GM23248 (cell line): Measurements from ENCODE around the gene THADA. TPM values are rescaled to one million over a fixed set of nuclear protein-coding genes. Genes with fewer than 3 reads are reported as not detected.

Source experiments
- DNase-seq: peaks from one replicate; pipeline ENCODE4 v3.0.0-alpha.2; 2015
- H2AFZ ChIP-seq: fragments of 200-600 bp; sonication (generic); 2 replicates; pipeline ENCODE4 v1.6.1; 2016; ENCODE audit warnings: antibody characterized with exemption
- H3F3A ChIP-seq: fragments of 200-600 bp; sonication (generic); 2 replicates; pipeline ENCODE4 v1.6.1; 2016; ENCODE audit warnings: mild to moderate bottlenecking, antibody characterized with exemption, mixed run types; ENCODE audit not compliant: insufficient read depth
- H3K27ac ChIP-seq: fragments of 200-600 bp; sonication (generic); 2 replicates; pipeline ENCODE4 v1.5.1; 2016; ENCODE audit warnings: mild to moderate bottlenecking
- H3K27me3 ChIP-seq: fragments of 200-600 bp; sonication (generic); replicated peaks from 2 replicates; pipeline ENCODE4 v1.6.1; 2016; ENCODE audit warnings: mild to moderate bottlenecking; ENCODE audit not compliant: insufficient read depth
- H3K36me3 ChIP-seq: fragments of 200-600 bp; sonication (generic); 2 replicates; pipeline ENCODE4 v1.6.1; 2016; ENCODE audit warnings: low read depth, mild to moderate bottlenecking
- H3K4me1 ChIP-seq: fragments of 200-600 bp; sonication (generic); 2 replicates; pipeline ENCODE4 v1.6.1; 2016; ENCODE audit warnings: mild to moderate bottlenecking; ENCODE audit not compliant: insufficient read depth
- H3K4me2 ChIP-seq: fragments of 200-600 bp; sonication (generic); one replicate; pipeline ENCODE4 v1.6.1; 2016; ENCODE audit warnings: mild to moderate bottlenecking; ENCODE audit not compliant: unreplicated experiment
- H3K4me3 ChIP-seq: fragments of 200-600 bp; sonication (generic); 2 replicates; pipeline ENCODE4 v1.5.1; 2016; ENCODE audit warnings: mild to moderate bottlenecking
- H3K79me2 ChIP-seq: fragments of 200-600 bp; sonication (generic); 2 replicates; pipeline ENCODE4 v1.6.1; 2016; ENCODE audit warnings: mild to moderate bottlenecking; ENCODE audit not compliant: insufficient read depth
- H3K9ac ChIP-seq: fragments of 200-600 bp; sonication (generic); 2 replicates; pipeline ENCODE4 v1.6.1; 2016; ENCODE audit warnings: mild to moderate bottlenecking
- H3K9me2 ChIP-seq: fragments of 200-600 bp; sonication (generic); 2 replicates; pipeline ENCODE4 v1.6.1; 2016; ENCODE audit warnings: mixed run types, mild to moderate bottlenecking, moderate library complexity; ENCODE audit not compliant: insufficient read depth
- H3K9me3 ChIP-seq: fragments of 200-600 bp; sonication (generic); one replicate; pipeline ENCODE4 v1.6.1; 2017; ENCODE audit warnings: low read depth
- H4K20me1 ChIP-seq: fragments of 200-600 bp; sonication (generic); 2 replicates; pipeline ENCODE4 v1.6.0; 2016; ENCODE audit not compliant: insufficient read depth
- EZH2 ChIP-seq: fragments of 200-600 bp; sonication (generic); IDR thresholded peaks from 2 replicates; pipeline ENCODE4 v1.6.1; 2018; ENCODE audit warnings: antibody characterized with exemption, mild to moderate bottlenecking; ENCODE audit not compliant: insufficient read depth, poor library complexity, severe bottlenecking
- EZH2phosphoT487 ChIP-seq: fragments of 200-600 bp; sonication (generic); IDR thresholded peaks from 2 replicates; pipeline ENCODE4 v1.6.1; 2018; ENCODE audit warnings: antibody characterized with exemption, moderate library complexity, mild to moderate bottlenecking, low read depth; ENCODE audit not compliant: insufficient read depth
- WGBS, 2 experiments: methylation state at CpG; one replicate each; pipeline ENCODE4 v1.1.6; 2015 to 2017; ENCODE audit warnings: low lambda C conversion rate in 2 of 2, low coverage in 1 of 2; ENCODE audit errors: missing lambda C conversion rate in 2 of 2; 5-methylcytosine and 5-hydroxymethylcytosine counted together
- in situ Hi-C: fragments of 300-500 bp; cut with MboI; formaldehyde crosslinking; loops from 2 replicates; pipeline ENCODE4 v1.15.0; 2020
- polyA plus RNA-seq: library from polyadenylated mRNA; unstranded; fragments of >200 nt; fragmentation: Nextera tagmentation; extraction: Ambion mirVana; gene quantifications from 2 replicates; pipeline ENCODE4 v1.2.1, GENCODE V29; 2016
- total RNA-seq: library from RNA; depleted of rRNA; stranded (reverse); fragments of >200 nt; shearing (Covaris generic); gene quantifications from 2 replicates; pipeline ENCODE4 v1.2.3, GENCODE V29; 2014

THADA gene
- total and polyA plus RNA-seq, 2 experiments from 2014 or later, result 14.1 to 15.8 TPM

DNA sequence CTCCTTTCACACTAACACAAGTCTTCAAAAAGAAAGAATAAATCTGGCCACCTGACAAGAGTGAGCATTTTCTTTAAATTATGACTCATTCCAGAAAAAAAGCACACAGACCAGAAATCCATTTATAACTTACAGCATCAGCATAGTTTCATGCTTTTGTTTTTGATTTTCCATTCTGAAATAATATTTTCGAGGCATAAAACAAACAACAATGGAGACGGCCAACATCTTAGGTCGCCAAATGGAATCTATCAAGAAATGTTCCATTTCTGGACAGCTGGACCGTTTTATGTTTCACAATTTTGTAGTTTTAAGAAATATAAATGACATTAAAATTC, 204.0 kb downstream of the THADA start:
- Histone ChIP-seq H3K27me3 (no peaks in the 10 kb centered on the region), H3K9me3 (no peaks in the 10 kb centered on the region), H3K9ac (no peak overlapping the region), H4K20me1 (no peaks in the 10 kb centered on the region), H3K79me2 (no peaks in the 10 kb centered on the region), H3K9me2 (no peaks in the 10 kb centered on the region), H3K4me1 (peaks cover 10% of the 10 kb centered on the region), H3F3A (no peaks in the 10 kb centered on the region), H3K4me2 (peak overlapping the region; percentile 64), H3K36me3 (no peaks in the 10 kb centered on the region; the same call in 1 of the 2 replicates), H2AFZ (no peak overlapping the region), H3K27ac (no peak overlapping the region), H3K4me3 (no peak overlapping the region)
- DNase-seq, result peak; percentile 56
- 7 to 10% methylated on average over 4 of the region's 4 CpGs for WGBS, 2 experiments
- TF ChIP-seq EZH2phosphoT487, result no peak
- no peak for TF ChIP-seq EZH2
- in situ Hi-C loops, result no loop called here

DNA sequence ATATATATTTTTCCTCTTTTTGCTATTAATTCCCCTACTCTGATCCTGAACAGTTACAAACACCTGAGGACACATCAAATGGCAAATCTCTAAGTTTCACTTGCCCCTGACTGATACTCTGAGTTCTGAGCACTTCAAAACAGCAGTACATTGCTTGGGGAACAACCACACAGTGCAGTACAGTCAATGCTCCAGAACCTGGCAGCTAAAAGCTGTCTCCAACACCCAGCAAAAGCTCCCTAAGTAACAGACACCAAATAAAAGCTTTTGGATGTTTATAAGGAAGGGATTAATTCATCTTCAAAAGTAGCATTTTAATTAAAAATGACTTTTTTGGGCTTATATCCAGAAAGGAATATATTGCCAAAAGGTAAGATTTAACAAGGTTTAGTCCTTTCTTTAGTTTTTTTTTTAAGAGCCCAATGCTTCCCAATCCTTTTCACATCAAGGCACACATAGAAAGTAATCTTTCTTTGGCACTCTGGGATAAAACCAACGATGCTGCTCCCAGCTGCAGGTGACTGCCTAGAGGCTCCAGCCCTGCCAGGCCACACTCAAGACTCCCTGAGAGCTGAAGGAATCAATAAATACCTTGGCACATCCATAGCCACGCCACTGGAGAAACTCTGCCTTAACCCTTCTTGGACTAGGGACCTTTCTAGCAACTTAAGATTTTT, 204.5 kb downstream of the THADA start:
- Histone ChIP-seq H3K9me2 (no peaks in the 10 kb centered on the region), H3K27me3 (no peaks in the 10 kb centered on the region), H3K79me2 (no peaks in the 10 kb centered on the region), H3F3A (no peaks in the 10 kb centered on the region), H3K4me1 (peaks cover 10% of the 10 kb centered on the region), H3K9ac (no peak overlapping the region), H4K20me1 (no peaks in the 10 kb centered on the region), H3K4me3 (no peak overlapping the region), H3K36me3 (no peaks in the 10 kb centered on the region; the same call in 1 of the 2 replicates), H2AFZ (no peak overlapping the region), H3K27ac (no peak overlapping the region), H3K9me3 (no peaks in the 10 kb centered on the region), H3K4me2 (peak overlapping the region; percentile 64)
- in situ Hi-C loops, result no loop called here
- DNase-seq, result no peak
- WGBS, 2 experiments, result 14 to 30% methylated on average over 2 of the region's 2 CpGs
- TF ChIP-seq EZH2phosphoT487 (no peak), EZH2 (no peak)

GRCh38 chr2:43389581-43390466, 206.0 kb downstream of the THADA start:
- Histone ChIP-seq H3K27ac (no peak overlapping the region), H3K4me1 (peaks cover 10% of the 10 kb centered on the region), H3F3A (no peaks in the 10 kb centered on the region), H3K9me2 (no peaks in the 10 kb centered on the region), H3K4me3 (no peak overlapping the region), H3K9ac (no peak overlapping the region), H2AFZ (no peak overlapping the region), H3K27me3 (no peaks in the 10 kb centered on the region), H3K36me3 (no peaks in the 10 kb centered on the region; the same call in 1 of the 2 replicates), H3K79me2 (no peaks in the 10 kb centered on the region), H3K4me2 (no peak overlapping the region), H4K20me1 (no peaks in the 10 kb centered on the region), H3K9me3 (no peaks in the 10 kb centered on the region)
- no peak for TF ChIP-seq EZH2
- TF ChIP-seq EZH2phosphoT487, result no peak
- DNase-seq, result no peak
- in situ Hi-C loops, result no loop called here
- 89 to 91% methylated on average over 6 of the region's 6 CpGs for WGBS, 2 experiments

- DNase-seq, result no peak
- no peaks in the 10 kb centered on the region for H3K9me3 ChIP-seq
- no peak overlapping the region for H2AFZ ChIP-seq
- H3F3A ChIP-seq, result no peaks in the 10 kb centered on the region
- H3K9me2 ChIP-seq, result no peaks in the 10 kb centered on the region
- WGBS, 2 experiments, result 62 to 68% methylated on average over 2 of the region's 2 CpGs
- H4K20me1 ChIP-seq, result no peaks in the 10 kb centered on the region
- no peak overlapping the region for H3K4me3 ChIP-seq
- H3K4me1 ChIP-seq, result peaks cover 10% of the 10 kb centered on the region
- H3K27me3 ChIP-seq, result no peaks in the 10 kb centered on the region
- no peaks in the 10 kb centered on the region for H3K36me3 ChIP-seq
- no peak overlapping the region for H3K4me2 ChIP-seq
- H3K27ac ChIP-seq, result no peak overlapping the region
- TF ChIP-seq EZH2phosphoT487, result no peak
- no peaks in the 10 kb centered on the region for H3K79me2 ChIP-seq
- in situ Hi-C loops, result no loop called here
- no peak overlapping the region for H3K9ac ChIP-seq
Measured at GRCh38 chr2:43388371-43388770, 207.5 kb downstream of the THADA start.
